Activated T-cell treated with anti-CD3 and anti-CD28 coated beads for 24 hours (primary cell): Measurements from ENCODE around the gene KCNQ4.

Experiments used
- DNase-seq: peaks from one replicate; pipeline ENCODE4 v3.0.0-alpha.2; 2020; ENCODE audit warnings: low read depth

Gene KCNQ4

GRCh38 chr1:40783001-40783905 is at the start of gene KCNQ4:
TSS of gene KCNQ4 (plus strand) at chr1:40783787. CDS start at chr1:40784094, 307 bp downstream.
- no peak for DNase-seq

- DNase-seq, result no peak
These were observed 48.5 kb upstream of the KCNQ4 start for GRCh38 chr1:40734882-40735628.

- no peak for DNase-seq
These were observed 47.5 kb upstream of the KCNQ4 start for GRCh38 chr1:40736085-40736531.

- DNase-seq, result no peak
These were observed 44.8 kb upstream of the KCNQ4 start for GRCh38 chr1:40738831-40739230.

GRCh38 chr1:40739455-40740008 is 44.1 kb upstream of the KCNQ4 start:
- DNase-seq, result no peak

- no peak for DNase-seq
These were observed 43.3 kb upstream of the KCNQ4 start for GRCh38 chr1:40740039-40740996.

GRCh38 chr1:40740997-40741736 is 42.4 kb upstream of the KCNQ4 start:
- no peak for DNase-seq

GRCh38 chr1:40742363-40743061 is 41.1 kb upstream of the KCNQ4 start:
- peak; percentile 3 for DNase-seq

GRCh38 chr1:40743452-40743851 is 40.1 kb upstream of the KCNQ4 start:
- DNase-seq, result no peak

- no peak for DNase-seq
These were observed 39.7 kb upstream of the KCNQ4 start for GRCh38 chr1:40743860-40744259.

GRCh38 chr1:40745176-40745575 is 38.4 kb upstream of the KCNQ4 start:
- no peak for DNase-seq

GRCh38 chr1:40746344-40747090 is 37.1 kb upstream of the KCNQ4 start:
- DNase-seq, result no peak

GRCh38 chr1:40748841-40749718 is 34.5 kb upstream of the KCNQ4 start:
- no peak for DNase-seq

GRCh38 chr1:40749817-40750216 is 33.8 kb upstream of the KCNQ4 start:
- no peak for DNase-seq

GRCh38 chr1:40750451-40750908 is 33.1 kb upstream of the KCNQ4 start:
- DNase-seq, result no peak

GRCh38 chr1:40751802-40752201 is 31.8 kb upstream of the KCNQ4 start:
- DNase-seq, result no peak

GRCh38 chr1:40753142-40753882 is 30.3 kb upstream of the KCNQ4 start:
- DNase-seq, result no peak

GRCh38 chr1:40754201-40754600 is 29.4 kb upstream of the KCNQ4 start:
- no peak for DNase-seq
